ENCODE measurements around the gene TOP2A. TPM values are rescaled to one million over a fixed set of nuclear protein-coding genes. Genes with fewer than 3 reads are reported as not detected.

Gene TOP2A
- total RNA-seq, 1 donor from 2014 or later: 2.1 TPM

DNA sequence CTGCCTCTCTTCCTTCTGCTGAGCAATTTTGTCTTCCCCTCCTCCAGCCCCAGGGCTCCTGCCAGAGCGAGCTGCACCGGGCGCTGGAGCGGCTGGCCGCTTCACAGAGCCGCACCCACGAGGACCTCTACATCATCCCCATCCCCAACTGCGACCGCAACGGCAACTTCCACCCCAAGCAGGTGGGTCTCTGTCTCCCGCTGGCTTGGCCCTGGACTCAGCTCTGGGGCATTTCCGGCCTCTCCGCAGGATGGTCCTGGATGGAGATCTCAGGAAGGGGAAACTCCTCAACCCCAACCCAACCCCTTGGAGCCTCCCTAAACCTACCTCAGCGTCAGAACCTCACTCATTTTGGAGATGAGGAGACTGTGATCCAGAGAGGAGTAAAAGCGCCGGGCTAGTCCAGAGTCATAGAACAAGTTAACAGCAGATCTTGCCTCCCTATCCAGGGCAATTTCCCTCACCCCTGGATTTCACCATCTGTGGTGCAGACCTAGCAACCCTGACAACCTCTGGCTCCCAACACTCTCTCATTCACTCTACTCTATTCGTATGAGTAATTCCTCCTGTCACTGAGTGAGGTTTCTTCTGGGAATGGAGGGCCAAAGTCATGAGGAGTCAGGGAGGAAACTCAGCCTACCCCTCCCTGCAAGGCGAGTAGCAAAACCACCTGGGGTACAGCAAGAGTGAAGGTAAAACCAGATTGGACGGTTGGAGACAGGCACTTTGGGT is 36.4 kb upstream of the TOP2A start:
- no peak for DNase-seq (ENCODE audit: low read depth)

DNA sequence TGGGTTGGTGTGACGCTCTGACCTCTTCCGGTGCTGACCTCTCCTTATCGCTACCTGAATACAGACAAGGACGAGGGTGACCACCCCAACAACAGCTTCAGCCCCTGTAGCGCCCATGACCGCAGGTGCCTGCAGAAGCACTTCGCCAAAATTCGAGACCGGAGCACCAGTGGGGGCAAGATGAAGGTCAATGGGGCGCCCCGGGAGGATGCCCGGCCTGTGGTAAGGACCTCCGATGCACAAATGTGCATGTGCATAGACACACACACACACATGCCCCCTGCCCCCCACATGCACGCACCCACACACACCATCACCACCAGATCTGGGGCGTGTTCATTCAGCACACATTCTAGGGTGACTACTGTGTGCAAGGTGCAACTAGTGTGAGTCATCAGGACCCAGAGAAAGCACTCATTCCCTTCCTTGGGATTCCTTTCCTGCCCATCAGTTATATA is 35.3 kb upstream of the TOP2A start:
- DNase-seq (ENCODE audit: low read depth): no peak

DNA sequence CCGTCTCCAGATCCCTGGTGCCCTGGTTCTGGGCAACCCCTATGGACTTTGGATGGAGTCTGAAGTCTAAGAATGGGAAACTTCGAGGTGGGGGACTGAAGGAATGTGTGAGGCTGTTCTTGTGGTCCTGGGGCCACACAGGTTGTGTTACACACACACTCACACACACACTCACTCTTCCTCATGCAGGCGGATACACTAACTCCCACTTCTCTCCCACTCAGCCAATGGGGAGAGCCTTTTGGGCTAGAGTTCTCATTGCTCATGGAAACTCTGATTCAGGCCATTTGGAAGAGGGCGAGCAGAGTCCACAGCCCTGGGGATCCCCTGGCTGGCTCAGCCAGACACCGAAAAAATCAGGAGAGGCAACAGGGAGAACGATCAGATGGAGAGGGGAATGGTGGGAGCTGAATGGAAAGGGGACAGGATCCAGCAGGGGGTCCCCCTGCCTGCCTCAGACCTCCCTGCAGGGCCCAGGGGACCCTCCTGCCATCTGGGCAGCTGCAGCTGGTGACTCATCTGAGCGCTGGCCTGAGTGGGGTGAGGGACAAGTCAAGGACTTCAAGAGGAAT is 34.6 kb upstream of the TOP2A start:
- peak; percentile 54 for DNase-seq (ENCODE audit: low read depth)

DNA sequence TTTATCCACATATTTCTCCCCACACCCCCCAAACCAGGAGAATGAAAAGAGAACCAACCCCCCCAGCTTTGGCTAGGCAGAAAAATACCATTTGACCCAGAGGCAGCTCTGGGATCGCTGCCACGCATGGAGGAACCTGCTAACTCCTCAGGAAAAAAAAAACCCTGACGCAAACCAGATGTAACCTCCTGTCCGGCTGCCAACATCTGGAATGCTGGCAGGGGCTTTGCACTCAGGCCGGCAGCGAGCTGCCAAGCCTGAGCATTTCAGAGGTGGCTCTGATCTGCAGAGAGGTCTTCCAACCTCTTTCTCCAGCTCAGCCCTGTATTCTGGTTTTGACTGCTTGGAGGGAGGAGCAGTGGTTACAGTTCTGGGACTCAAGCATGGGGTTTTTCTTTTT is 33.7 kb upstream of the TOP2A start:
- no peak for DNase-seq (ENCODE audit: low read depth)

DNA sequence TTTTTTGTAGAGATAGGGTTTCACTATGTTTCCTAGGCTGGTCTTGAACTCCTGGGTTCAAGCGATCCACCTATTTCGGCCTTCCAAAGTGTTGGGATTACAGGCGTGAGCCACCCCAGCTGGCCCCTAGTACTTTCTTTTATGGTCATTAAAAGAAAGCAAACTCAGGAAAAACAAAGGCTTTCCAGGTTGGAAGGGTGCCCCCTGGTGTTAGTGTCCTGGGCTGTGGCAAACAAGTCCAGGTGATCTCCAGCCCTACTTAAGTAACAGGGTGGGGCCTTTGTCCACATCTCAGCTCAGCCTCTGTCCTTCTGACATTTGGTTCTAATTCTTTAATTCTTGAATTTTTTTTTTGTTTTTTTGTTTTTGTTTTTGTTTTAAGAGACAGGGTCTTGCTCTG is 32.5 kb upstream of the TOP2A start:
- no peak for DNase-seq (ENCODE audit: low read depth)

DNA sequence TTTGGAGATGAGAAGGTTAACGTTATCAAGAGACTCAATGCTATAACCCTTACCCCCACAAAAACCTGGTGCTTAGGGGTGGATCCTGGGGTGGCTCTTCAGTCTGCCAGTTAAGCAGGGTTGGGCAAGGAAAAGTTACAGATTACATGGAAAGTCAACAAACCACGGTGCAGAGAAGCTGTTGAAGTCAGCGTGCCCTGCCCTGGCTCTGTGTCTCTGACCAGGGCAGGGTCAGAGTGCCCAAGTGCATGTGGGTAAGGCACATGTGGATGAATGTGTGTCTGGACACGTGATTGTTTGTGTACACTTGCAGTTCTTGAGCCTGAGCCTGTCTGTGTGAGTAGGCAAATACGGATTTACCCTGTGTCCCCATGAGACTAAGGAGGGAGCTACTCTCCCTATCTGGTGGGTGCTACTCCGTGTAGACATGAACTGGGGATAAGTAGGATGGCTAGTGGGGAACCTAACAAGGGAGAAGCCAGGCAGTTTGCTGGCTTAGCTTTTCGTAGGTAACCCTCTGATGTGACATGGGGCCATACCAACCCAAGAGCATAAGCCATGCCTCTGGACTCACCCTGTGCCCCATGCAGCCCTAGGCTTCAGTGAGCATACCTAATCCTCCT is 31.1 kb upstream of the TOP2A start:
- peak; percentile 91 for DNase-seq (ENCODE audit: low read depth)

DNA sequence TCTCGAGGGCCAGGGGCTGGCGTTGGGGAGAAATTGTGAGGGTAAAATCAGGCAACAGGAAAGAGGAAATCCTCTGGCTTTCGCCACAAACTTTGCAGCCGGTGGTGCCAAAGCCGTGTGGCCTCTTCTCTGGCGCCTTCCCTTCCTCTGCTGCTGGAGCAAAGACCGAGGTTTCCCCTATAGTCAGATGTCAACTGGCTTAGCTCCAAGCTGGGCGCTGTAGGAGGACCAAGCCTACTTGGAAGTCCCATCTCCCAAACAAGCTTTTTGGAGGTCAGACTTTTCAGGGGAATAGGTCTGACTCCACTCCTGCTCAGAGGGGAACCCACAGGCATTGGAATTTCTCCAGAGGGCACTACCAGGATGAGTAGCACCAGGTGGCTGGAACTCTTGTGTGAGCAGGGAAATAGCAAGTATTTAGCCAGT is 30.5 kb upstream of the TOP2A start:
- DNase-seq (ENCODE audit: low read depth): no peak

DNA sequence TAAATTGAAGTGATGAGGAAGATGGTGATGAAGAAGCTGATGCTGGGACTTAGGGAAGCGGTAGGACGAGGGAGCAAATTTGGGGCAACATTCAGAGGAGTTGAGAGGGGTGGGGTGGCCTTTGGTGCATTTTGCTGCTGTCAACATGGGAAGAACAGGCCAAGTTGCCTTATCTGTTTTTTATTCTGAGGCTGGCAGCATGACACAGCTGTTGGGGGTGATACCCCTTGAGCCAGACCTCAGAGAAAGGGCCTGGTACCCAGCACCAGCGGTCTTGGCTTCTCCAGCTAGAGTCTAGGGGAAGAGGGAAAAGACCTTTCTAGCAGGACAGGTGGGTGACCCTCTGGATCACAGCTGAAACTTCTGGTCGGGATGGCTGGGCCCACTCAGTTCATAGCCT is 30.1 kb upstream of the TOP2A start:
- DNase-seq (ENCODE audit: low read depth): no peak

DNA sequence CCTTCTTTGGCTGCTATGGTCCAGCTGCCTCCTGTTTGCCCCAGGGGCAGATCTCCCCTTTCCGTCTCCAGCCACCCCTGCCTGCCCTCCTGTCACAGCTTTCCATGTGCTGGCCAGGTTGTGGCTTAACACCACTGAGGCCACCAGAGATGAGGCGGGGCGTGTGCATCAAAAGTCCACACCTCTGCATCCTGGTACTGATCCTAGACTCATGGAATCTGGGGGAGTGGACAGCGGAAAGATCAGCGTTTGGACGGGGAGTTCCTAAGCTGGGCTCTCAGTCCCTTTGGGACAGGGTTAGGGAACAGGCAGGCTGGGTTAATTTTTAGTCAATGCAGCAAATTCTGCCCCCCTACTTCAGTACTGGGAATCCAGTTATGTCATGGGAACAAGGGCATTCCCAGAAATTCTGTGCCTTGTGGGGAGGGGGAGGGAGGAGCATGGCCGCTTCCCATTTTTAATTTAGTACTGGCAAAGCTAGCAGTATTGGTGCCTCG is 29.5 kb upstream of the TOP2A start:
- DNase-seq (ENCODE audit: low read depth): peak; percentile 56

DNA sequence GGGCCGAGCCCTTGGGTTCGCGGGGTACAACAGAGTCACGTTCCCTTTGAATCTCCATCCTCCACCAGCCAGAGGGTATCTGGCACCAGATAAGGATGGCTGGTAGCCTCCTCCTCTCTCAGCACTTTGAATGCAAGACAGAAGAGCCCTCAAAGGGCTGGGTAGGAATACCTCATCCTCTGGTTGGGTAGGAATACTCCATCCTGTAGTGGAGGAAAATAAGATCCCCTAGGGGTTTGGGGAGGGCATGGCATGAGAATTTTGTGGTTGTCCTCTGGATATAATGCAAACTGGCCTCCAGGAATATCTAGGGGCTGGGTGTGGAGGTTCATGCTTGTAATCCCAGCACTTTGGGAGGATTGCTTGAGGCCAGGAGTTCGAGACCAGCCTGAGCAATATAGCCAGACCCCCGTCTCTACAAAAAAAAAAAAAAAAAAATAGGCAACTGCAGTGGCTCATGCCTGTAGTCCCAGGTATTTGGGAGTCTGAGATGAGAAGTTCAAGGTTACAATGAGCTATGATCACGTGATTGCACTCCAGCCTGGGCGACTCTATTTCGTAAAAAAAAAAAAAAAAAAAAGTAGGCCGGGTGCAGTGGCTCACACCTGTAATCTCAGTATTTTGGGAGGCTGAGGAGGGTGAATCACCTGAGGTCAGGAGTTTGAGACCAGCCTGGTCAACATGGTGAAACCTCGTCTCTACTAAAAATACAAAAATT is 28.2 kb upstream of the TOP2A start:
- DNase-seq (ENCODE audit: low read depth): no peak

DNA sequence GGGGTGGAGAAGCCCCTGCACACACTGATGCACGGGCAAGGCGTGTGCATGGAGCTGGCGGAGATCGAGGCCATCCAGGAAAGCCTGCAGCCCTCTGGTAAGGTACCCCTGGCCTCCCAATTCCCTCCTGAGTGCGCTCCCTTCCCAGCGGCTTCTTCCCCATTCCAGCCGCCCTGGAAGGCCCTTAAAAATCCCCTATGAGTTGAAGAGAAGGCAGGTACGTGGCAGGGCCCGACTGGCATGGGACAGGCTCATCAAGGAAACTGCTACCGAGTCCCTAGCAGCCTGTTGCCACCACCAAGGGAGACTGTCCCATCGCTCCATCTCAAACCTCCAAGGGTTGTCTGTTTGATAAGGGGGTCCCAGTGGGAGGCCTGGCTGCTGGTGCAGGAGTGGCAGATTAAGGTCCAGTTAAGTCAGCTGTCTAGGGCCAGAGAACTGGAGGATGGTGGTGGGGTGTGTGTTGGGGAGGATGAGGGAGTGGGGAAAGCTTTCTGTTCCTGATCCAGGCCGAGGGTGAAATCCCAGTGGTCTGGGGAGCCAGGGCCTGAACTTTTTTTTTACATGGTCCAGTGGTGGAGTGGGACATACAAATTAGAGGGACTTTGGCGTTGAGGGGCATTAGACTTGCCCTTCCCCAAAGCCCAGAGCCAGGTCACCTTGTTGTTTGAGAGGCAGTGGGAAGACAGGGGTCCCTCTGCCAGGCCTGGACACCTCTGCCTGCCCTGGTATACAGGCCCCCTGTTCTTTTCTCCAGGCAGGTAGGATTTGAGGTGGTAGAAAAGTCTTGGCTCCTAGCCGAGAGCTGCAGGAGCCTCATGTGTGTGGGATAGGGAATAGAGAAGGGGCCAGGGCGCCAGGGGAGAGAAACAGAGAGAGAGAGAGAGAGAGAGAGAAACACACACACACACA is 26.5 kb upstream of the TOP2A start:
- DNase-seq (ENCODE audit: low read depth): no peak

DNA sequence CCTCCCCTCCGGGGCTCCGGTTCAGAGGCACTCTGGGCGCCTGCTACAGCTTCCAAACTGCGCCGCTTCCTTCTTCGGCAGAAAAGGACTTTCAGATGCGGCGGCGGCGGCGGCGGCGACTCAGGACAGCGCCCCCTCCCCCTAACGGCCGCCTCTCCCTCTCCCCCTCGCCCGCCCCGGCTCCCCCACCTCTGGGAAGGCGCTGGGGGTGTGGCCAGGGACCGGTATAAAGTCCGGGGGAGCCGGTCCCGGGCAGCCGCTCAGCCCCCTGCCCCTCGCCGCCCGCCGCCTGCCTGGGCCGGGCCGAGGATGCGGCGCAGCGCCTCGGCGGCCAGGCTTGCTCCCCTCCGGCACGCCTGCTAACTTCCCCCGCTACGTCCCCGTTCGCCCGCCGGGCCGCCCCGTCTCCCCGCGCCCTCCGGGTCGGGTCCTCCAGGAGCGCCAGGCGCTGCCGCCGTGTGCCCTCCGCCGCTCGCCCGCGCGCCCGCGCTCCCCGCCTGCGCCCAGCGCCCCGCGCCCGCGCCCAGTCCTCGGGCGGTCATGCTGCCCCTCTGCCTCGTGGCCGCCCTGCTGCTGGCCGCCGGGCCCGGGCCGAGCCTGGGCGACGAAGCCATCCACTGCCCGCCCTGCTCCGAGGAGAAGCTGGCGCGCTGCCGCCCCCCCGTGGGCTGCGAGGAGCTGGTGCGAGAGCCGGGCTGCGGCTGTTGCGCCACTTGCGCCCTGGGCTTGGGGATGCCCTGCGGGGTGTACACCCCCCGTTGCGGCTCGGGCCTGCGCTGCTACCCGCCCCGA is 25.7 kb upstream of the TOP2A start, which contains the start of gene IGFBP4:
Gene IGFBP4, plus strand, starts transcription at position 255 of the 792 bp plus-strand sequence. Its CDS starts 286 bp downstream, at position 541.
- DNase-seq (ENCODE audit: low read depth): no peak

DNA sequence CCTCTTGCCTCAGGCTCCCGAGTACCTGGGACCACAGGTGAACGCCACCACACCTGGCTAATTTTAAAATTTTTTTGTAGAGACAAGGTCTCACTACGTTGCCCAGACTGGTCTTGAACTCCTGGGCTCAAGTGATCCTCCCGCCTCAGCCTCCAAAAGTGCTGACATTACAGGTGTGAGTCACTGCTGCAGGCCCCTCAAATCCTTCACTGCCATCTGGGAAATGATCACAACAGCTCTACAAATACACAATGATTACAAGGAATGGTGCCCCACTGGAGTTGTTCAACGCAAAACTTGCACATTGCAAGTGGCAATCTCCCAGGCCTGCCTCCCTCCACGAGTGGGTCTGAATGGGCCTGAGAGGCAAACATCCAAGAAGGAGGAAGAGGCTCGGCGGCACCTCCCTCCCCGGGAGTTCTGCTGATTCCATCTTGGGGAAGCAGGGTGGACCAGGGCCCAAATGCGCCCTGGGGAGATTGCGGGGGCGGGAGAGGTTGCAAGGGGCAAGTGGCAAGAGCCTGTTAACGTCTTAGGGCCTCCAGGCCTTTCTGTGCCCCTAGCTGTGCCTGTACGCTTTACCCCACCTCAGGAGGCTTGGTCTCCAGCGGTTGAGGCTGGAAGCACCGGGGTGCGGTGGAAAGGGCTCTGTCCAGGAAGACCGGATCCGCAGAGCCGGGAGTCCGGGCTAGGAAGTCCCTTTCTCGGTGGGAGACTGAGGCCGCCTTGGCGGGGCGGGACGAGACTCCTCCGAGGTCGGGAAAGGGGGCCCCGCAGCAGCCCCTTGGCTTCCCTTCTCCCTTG is 24.9 kb upstream of the TOP2A start:
- DNase-seq (ENCODE audit: low read depth): no peak

DNA sequence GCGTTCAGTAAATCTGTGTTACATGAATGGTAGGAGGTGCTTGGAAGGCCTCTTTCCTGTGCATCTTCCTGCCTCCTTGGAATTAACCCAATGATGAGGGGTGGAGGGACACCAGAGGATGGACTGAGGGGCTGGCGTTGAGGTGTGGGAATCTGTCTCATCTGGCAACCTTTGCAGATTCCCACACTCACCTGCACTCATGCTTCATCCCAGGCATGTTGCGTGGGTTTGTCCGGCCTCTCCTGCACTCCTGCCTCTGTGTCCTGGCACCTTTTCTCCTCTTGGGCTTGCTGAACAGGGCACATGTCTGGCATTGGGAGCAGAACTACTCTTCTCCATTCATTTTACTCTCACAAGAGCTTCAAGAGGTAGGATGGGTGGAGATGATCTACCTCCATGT is 22.5 kb upstream of the TOP2A start:
- no peak for DNase-seq (ENCODE audit: low read depth)

DNA sequence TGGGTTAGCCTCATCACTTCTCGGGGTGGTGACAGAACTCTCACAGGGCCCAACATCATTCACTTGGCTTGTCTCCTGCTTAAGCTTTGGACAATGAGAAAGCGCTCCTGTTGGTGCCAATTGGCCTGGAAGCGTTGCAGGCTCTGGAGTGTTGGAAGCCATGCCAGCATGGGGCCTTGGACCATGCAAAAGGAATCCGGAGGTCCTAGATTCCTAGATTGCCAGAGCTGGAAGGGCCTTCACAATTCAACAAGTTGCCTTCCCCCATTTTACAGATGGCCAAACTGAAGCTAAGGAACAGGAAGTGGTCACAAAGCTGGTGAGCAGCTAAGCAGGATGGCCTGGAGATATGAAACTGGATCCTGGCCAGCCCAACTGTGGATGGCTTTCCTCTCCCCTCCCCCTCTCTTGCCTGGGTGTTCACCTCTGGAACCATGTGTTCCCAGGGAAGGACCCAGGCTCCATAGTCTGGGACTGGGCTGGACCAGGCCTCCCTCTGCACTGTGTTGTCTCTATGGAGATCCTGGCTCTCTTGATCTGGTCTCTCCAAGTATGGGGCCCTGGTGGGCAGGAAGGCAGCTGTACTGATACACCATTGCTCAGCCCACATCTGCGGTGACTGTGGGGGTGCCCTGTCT is 19.5 kb upstream of the TOP2A start:
- no peak for DNase-seq (ENCODE audit: low read depth)

DNA sequence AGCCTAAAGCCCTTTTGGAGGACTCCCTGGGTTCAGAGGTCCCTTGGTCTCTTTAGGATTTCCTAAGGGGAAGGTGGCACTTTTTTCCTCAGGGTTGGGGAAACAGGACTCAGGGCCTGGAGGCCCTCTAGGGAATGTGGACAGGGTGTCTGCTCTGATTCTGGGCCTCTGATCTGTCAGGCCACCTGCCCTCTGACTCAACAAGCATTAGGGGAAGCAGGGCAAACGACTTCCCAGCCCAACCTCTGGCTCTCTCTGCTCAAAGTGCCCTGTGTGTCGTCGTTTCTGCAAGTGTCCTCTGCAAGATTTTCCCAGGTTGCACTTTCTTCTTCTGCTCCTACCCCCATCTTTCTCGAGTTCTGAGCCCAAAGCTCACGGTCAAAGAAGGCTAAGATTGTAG is 18.9 kb upstream of the TOP2A start:
- no peak for DNase-seq (ENCODE audit: low read depth)

DNA sequence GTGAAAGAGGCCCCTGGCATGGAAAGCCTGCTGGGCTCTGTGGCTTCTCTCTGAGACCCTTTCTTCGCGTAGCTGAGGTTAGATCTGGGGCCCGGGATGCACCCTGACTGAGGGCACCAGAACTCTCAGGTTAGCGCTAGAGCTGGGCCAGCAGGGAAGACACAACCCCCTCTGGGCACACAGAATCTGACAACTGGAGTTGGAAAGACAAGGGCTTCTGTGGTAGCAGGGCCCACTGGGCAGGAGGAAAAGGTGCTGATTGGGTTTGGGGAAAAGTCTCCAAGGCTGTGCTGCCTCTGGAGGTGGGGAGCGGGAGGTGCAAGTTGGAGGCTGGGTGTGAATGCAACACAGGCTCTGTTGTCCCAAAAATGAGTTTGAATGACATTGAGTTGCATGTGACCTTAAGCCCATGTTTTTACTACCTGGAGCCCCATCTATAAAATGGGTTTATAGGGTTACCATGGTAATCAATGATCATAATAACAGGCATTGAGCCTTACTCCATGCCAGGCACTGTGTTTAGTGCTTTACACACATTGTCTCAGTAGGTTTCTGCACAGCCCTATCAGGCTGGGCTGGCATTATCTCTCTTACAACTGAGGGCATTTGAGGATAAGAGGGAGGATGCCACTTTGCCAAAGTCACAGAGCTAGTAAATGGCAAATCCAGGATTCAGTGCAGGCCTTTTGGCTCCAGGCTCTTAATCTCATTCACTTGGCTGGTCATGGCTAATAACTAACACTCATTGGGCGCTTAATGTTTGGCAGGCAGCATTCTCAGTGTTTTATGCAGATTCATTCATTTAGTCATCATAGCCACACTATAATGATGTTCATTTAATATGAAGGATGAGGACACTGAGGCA is 16.1 kb upstream of the TOP2A start:
- DNase-seq (ENCODE audit: low read depth): no peak
